H9 (cell line): Measurements from ENCODE around the gene MRPL40. TPM values are rescaled to one million over a fixed set of nuclear protein-coding genes. Genes with fewer than 3 reads are reported as not detected.

Experiments used
- DNase-seq: peaks from one replicate; pipeline ENCODE4 v3.0.0-alpha.2; 2017
- H2AFZ ChIP-seq: one replicate; pipeline ENCODE4 v1.6.1; 2013; ENCODE audit warnings: mild to moderate bottlenecking, low read length, control low read depth, moderate library complexity
- H2AK5ac ChIP-seq: 2 replicates; pipeline ENCODE4 v1.6.1; 2013; ENCODE audit warnings: low read length, control low read depth, mixed read lengths; ENCODE audit not compliant: insufficient read length
- H2BK120ac ChIP-seq: one replicate; pipeline ENCODE4 v1.6.1; 2013; ENCODE audit warnings: low read depth, mild to moderate bottlenecking, low read length, control low read depth, inconsistent platforms; ENCODE audit not compliant: poor library complexity, severe bottlenecking
- H2BK12ac ChIP-seq: 2 replicates; pipeline ENCODE4 v1.6.1; 2013; ENCODE audit warnings: low read length, control low read depth, mixed read lengths, low read depth; ENCODE audit not compliant: insufficient read length
- H2BK15ac ChIP-seq: 2 replicates; pipeline ENCODE4 v1.6.1; 2013; ENCODE audit warnings: low read depth, low read length, control low read depth
- H2BK20ac ChIP-seq: one replicate; pipeline ENCODE4 v1.6.1; 2013; ENCODE audit warnings: low read depth, mild to moderate bottlenecking, low read length, control low read depth, inconsistent platforms; ENCODE audit not compliant: poor library complexity, severe bottlenecking
- H2BK5ac ChIP-seq: 2 replicates; pipeline ENCODE4 v1.6.1; 2013; ENCODE audit warnings: low read length, control low read depth, mixed read lengths; ENCODE audit not compliant: insufficient read length
- H3K14ac ChIP-seq: 2 replicates; pipeline ENCODE4 v1.6.1; 2013; ENCODE audit warnings: low read length, control low read depth; ENCODE audit not compliant: insufficient read depth
- H3K18ac ChIP-seq: 2 replicates; pipeline ENCODE4 v1.6.1; 2013; ENCODE audit warnings: low read depth, mild to moderate bottlenecking, mixed read lengths, low read length, control low read depth; ENCODE audit not compliant: insufficient read length
- H3K23ac ChIP-seq: 2 replicates; pipeline ENCODE4 v1.6.1; 2013; ENCODE audit warnings: low read length, control low read depth, mixed read lengths, low read depth; ENCODE audit not compliant: insufficient read length
- H3K23me2 ChIP-seq: 2 replicates; pipeline ENCODE4 v1.6.1; 2013; ENCODE audit warnings: low read depth, mild to moderate bottlenecking, mixed read lengths, low read length, control low read depth; ENCODE audit not compliant: insufficient read length, poor library complexity, severe bottlenecking
- H3K27ac ChIP-seq: 2 replicates; pipeline ENCODE4 v1.5.1; 2013; ENCODE audit warnings: low read length, control low read depth, mixed read lengths, low read depth; ENCODE audit not compliant: insufficient read length
- H3K27me3 ChIP-seq: 2 replicates; pipeline ENCODE4 v1.6.1; 2013; ENCODE audit warnings: low read length, control low read depth, inconsistent platforms; ENCODE audit not compliant: insufficient read depth
- H3K4ac ChIP-seq: 2 replicates; pipeline ENCODE4 v1.6.1; 2013; ENCODE audit warnings: low read depth, mild to moderate bottlenecking, control low read depth, inconsistent platforms, low read length, moderate library complexity
- H3K4me1 ChIP-seq: 2 replicates; pipeline ENCODE4 v1.6.1; 2013; ENCODE audit warnings: low read length, control low read depth, inconsistent platforms; ENCODE audit not compliant: insufficient read depth
- H3K4me2 ChIP-seq: 2 replicates; pipeline ENCODE4 v1.6.1; 2013; ENCODE audit warnings: low read length, control low read depth, mixed read lengths; ENCODE audit not compliant: insufficient read length, insufficient read depth
- H3K56ac ChIP-seq: 2 replicates; pipeline ENCODE4 v1.6.1; 2013; ENCODE audit warnings: low read depth, mild to moderate bottlenecking, mixed read lengths, low read length, control low read depth; ENCODE audit not compliant: insufficient read length
- H3K79me1 ChIP-seq: 2 replicates; pipeline ENCODE4 v1.6.1; 2013; ENCODE audit warnings: low read depth, mild to moderate bottlenecking, moderate library complexity, low read length, control low read depth, inconsistent platforms; ENCODE audit not compliant: insufficient read depth, poor library complexity, severe bottlenecking
- H3K79me2 ChIP-seq: 2 replicates; pipeline ENCODE4 v1.6.1; 2013; ENCODE audit warnings: low read length, control low read depth, inconsistent platforms; ENCODE audit not compliant: insufficient read depth
- H3K9ac ChIP-seq: 2 replicates; pipeline ENCODE4 v1.6.1; 2013; ENCODE audit warnings: low read length, control low read depth, mixed read lengths; ENCODE audit not compliant: insufficient read length; ENCODE audit errors: extremely low read depth
- H3K9me3 ChIP-seq: one replicate; pipeline ENCODE4 v1.6.1; 2013; ENCODE audit warnings: low read depth, low read length, inconsistent platforms; ENCODE audit not compliant: control insufficient read depth
- H3T11ph ChIP-seq: one replicate; pipeline ENCODE4 v1.6.1; 2013; ENCODE audit warnings: mild to moderate bottlenecking, low read length, control low read depth, inconsistent platforms
- H4K20me1 ChIP-seq: one replicate; pipeline ENCODE4 v1.6.1; 2013; ENCODE audit not compliant: control insufficient read depth, insufficient read length, insufficient read depth
- H4K5ac ChIP-seq: 2 replicates; pipeline ENCODE4 v1.6.1; 2013; ENCODE audit warnings: low read depth, mild to moderate bottlenecking, mixed read lengths, low read length, control low read depth; ENCODE audit not compliant: insufficient read length
- H4K8ac ChIP-seq: replicated peaks from 2 replicates; pipeline ENCODE4 v1.6.1; 2013; ENCODE audit warnings: low read length, control low read depth, mixed read lengths, low read depth; ENCODE audit not compliant: insufficient read length
- H4K91ac ChIP-seq: 2 replicates; pipeline ENCODE4 v1.6.1; 2013; ENCODE audit warnings: low read depth, mild to moderate bottlenecking, moderate library complexity, mixed read lengths, low read length, control low read depth; ENCODE audit not compliant: insufficient read length
- H3K27ac Mint-ChIP-seq, 3 experiments: 2 replicates in 2 of 3; 3 replicates in 1 of 3; pipeline ENCODE4 v1.8.0; 2020 to 2021; ENCODE audit warnings: mixed read lengths in 3 of 3, mild to moderate bottlenecking in 1 of 3, moderate library complexity in 1 of 3
- H3K27me3 Mint-ChIP-seq: 2 replicates; pipeline ENCODE4 v1.8.0; 2021; ENCODE audit warnings: low read depth, mild to moderate bottlenecking, moderate library complexity, mixed read lengths
- H3K36me3 Mint-ChIP-seq, 3 experiments: 2 replicates in 2 of 3; 3 replicates in 1 of 3; pipeline ENCODE4 v1.8.0; 2020 to 2021; ENCODE audit warnings: low read depth in 3 of 3, mixed read lengths in 3 of 3; ENCODE audit not compliant: insufficient read depth in 1 of 3
- H3K4me1 Mint-ChIP-seq, 2 experiments: 2 replicates each; pipeline ENCODE4 v1.8.0; 2020; ENCODE audit warnings: mixed read lengths in 2 of 2
- H3K4me3 Mint-ChIP-seq, 2 experiments: 2 replicates in 1 of 2; 3 replicates in 1 of 2; pipeline ENCODE4 v1.8.0; 2020 to 2021; ENCODE audit warnings: mild to moderate bottlenecking in 2 of 2, mixed read lengths in 2 of 2, moderate library complexity in 1 of 2
- H3K9me3 Mint-ChIP-seq, 2 experiments: 2 replicates in 1 of 2; 3 replicates in 1 of 2; pipeline ENCODE4 v1.8.0; 2020; ENCODE audit warnings: mild to moderate bottlenecking in 2 of 2, mixed read lengths in 2 of 2, moderate library complexity in 1 of 2
- CTCF ChIP-seq: fragments of 200-600 bp; sonication (generic); conservative IDR thresholded peaks from 3 replicates; pipeline ENCODE4 v1.8.0; 2021; ENCODE audit warnings: antibody characterized with exemption, mild to moderate bottlenecking
- WGBS: extraction: QIAGEN DNeasy Blood & Tissue Kit; methylation state at CpG from one replicate; pipeline ENCODE4 v1.1.7; 2013; ENCODE audit warnings: missing lambda C conversion rate, low lambda C conversion rate, mixed read lengths; ENCODE audit not compliant: insufficient read length; ENCODE audit errors: extremely low coverage; 5-methylcytosine and 5-hydroxymethylcytosine counted together
- total RNA-seq: library from RNA; stranded (reverse); gene quantifications from 2 replicates; pipeline ENCODE4 v1.2.1, GENCODE V29; 2021

MRPL40 gene
- total RNA-seq, 1 experiment from 2014 or later, result 15.2 TPM

- no peaks in the 10 kb centered on the region for H3K9me3 Mint-ChIP-seq
- WGBS, result no CpG with 5 or more reads among the region's 2 CpGs
- no peak overlapping the region for H2BK20ac ChIP-seq
Observed at GRCh38 chr22:19387038-19387437, 45.3 kb upstream of the MRPL40 start.

More at GRCh38 chr22:19387038-19387437, 45.3 kb upstream of the MRPL40 start:
- no peaks in the 10 kb centered on the region for H3K27me3 Mint-ChIP-seq
- Histone ChIP-seq H3K79me2 (peaks cover 2% of the 10 kb centered on the region; the same call in 1 of the 2 replicates), H4K91ac (no peak overlapping the region), H3K27me3 (no peaks in the 10 kb centered on the region), H4K5ac (no peak overlapping the region), H2BK12ac (no peak overlapping the region), H2BK5ac (no peak overlapping the region), H3T11ph (no peak overlapping the region), H3K79me1 (no peaks in the 10 kb centered on the region), H3K4ac (no peak overlapping the region), H3K23me2 (no peaks in the 10 kb centered on the region), H3K14ac (no peak overlapping the region), H2BK120ac (no peak overlapping the region), H3K18ac (no peak overlapping the region), H3K9ac (no peak overlapping the region), H2AFZ (no peak overlapping the region), H3K4me1 (no peaks in the 10 kb centered on the region), H3K56ac (no peak overlapping the region), H2AK5ac (no peak overlapping the region), H3K27ac (no peak overlapping the region), H3K9me3 (no peaks in the 10 kb centered on the region), H3K23ac (no peak overlapping the region), H2BK15ac (no peak overlapping the region), H4K8ac (no peak overlapping the region), H4K20me1 (no peaks in the 10 kb centered on the region), H3K4me2 (no peak overlapping the region)
- H3K36me3 Mint-ChIP-seq, result peaks cover 32 to 88% (median 73%) of the 10 kb centered on the region in 3 experiments
- no peak for DNase-seq
- no peak overlapping the region for H3K27ac Mint-ChIP-seq
- H3K4me1 Mint-ChIP-seq, result no peaks in the 10 kb centered on the region
- no peak for TF ChIP-seq CTCF
- no peak overlapping the region for H3K4me3 Mint-ChIP-seq
